ENCODE measurements around the gene VSTM4. TPM values are rescaled to one million over a fixed set of nuclear protein-coding genes. Genes with fewer than 3 reads are reported as not detected.

The VSTM4 gene
- total RNA-seq, 1 experiment from 2014 or later = 0.07 TPM

GRCh38 chr10:49076319-49076718 lies 39.0 kb downstream of the VSTM4 start:
- POLR2A ChIA-PET = no interaction called here
- ATAC-seq = no peak
- RAD21 ChIA-PET (ENCODE audit: low non-redundant PET in 1 of 2, low total read pairs in 2 of 2, uncharacterized antibody in 2 of 2, unreplicated experiment in 2 of 2) = no interaction called here
- Histone ChIP-seq H3K36me3 (ENCODE audit: control insufficient read depth in 1 of 2, insufficient read depth in 2 of 2, low read length in 2 of 2) (no peaks in the 10 kb centered on the region), H3K9me3 (ENCODE audit: control insufficient read depth in 1 of 2, insufficient read depth in 1 of 2, low read depth in 1 of 2, low read length in 2 of 2) (no peaks in the 10 kb centered on the region), H3K27ac (ENCODE audit: low read depth, low read length) (no peak overlapping the region), H3K27me3 (ENCODE audit: insufficient read depth, low read length) (peaks cover 45% of the 10 kb centered on the region), H3K9ac (ENCODE audit: low read length) (no peak overlapping the region), H3K4me2 (ENCODE audit: low read length) (no peak overlapping the region), H4K20me1 (ENCODE audit: insufficient read depth) (no peaks in the 10 kb centered on the region), H2AFZ (ENCODE audit: low read depth, low read length, poor library complexity, severe bottlenecking) (no peak overlapping the region), H3K79me2 (ENCODE audit: insufficient read depth, low read length) (no peaks in the 10 kb centered on the region), H3K9me2 (ENCODE audit: insufficient read depth) (no peaks in the 10 kb centered on the region), H3K4me3 (replicated peaks in 1 of 2; ENCODE audit: low read depth in 1 of 2, low read length in 2 of 2) (no peak overlapping the region), H3K4me1 (ENCODE audit: control insufficient read depth in 1 of 2, insufficient read depth in 2 of 2, low read length in 2 of 2) (no peaks in the 10 kb centered on the region)
- TF ChIP-seq EZH2 (IDR thresholded peaks at IDR 0.05) (no peak), JUND (IDR thresholded peaks at IDR 0.05) (no peak), MAX (IDR thresholded peaks at IDR 0.05) (no peak), FOSL1 (IDR thresholded peaks at IDR 0.05; ENCODE audit: low read depth) (no peak), TCF7L2 (IDR thresholded peaks at IDR 0.05; ENCODE audit: borderline replicate concordance, extremely low read depth, insufficient read depth, insufficient read length) (no peak)
- TF ChIP-seq, protein P1, sequence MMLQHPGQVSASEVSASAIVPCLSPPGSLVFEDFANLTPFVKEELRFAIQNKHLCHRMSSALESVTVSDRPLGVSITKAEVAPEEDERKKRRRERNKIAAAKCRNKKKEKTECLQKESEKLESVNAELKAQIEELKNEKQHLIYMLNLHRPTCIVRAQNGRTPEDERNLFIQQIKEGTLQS (IDR thresholded peaks at IDR 0.05) = no peak
- intact Hi-C loops (cut with micrococcal nuclease) = no loop called here
- DNase-seq (ENCODE audit: low read depth, low spot score) = no peak
- CTCF ChIA-PET = no interaction called here
- BruUV-seq (replicated peaks) = no TSS peak

DNA sequence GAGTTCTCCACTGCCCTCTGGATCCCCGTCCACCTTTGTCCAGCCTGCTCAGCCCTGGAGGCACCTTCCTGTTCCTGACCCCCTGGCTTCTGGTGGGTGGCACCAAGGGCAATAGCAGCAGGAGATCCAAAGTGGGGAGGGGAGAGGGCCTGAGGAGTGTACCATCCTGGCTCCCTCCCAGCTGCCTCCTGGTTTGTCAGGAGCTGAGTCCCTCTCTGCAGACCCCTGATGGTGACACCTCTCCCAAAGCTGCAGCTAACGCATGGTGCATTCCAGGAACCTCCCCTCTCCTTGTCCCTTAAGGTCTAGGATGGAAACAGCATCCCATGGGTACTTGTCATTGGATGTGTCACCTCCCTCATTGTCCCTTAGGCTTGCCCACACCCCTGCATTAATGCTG lies 39.6 kb downstream of the VSTM4 start:
- no peak overlapping the region for H3K4me3 ChIP-seq (replicated peaks in 1 of 2; ENCODE audit: low read depth in 1 of 2, low read length in 2 of 2)
- no peak overlapping the region for H3K27ac ChIP-seq (ENCODE audit: low read depth, low read length)
- H3K9me3 ChIP-seq (ENCODE audit: control insufficient read depth in 1 of 2, insufficient read depth in 1 of 2, low read depth in 1 of 2, low read length in 2 of 2) = no peaks in the 10 kb centered on the region
- peaks cover 41% of the 10 kb centered on the region for H3K27me3 ChIP-seq (ENCODE audit: insufficient read depth, low read length)
- no peaks in the 10 kb centered on the region for H4K20me1 ChIP-seq (ENCODE audit: insufficient read depth)
- intact Hi-C loops (cut with micrococcal nuclease) = no loop called here
- no peak overlapping the region for H3K4me2 ChIP-seq (ENCODE audit: low read length)
- H3K79me2 ChIP-seq (ENCODE audit: insufficient read depth, low read length) = no peaks in the 10 kb centered on the region
- no peak overlapping the region for H3K9ac ChIP-seq (ENCODE audit: low read length)
- DNase-seq (ENCODE audit: low read depth, low spot score) = no peak
- RAD21 ChIA-PET (ENCODE audit: low non-redundant PET in 1 of 2, low total read pairs in 2 of 2, uncharacterized antibody in 2 of 2, unreplicated experiment in 2 of 2) = no interaction called here
- no peak overlapping the region for H2AFZ ChIP-seq (ENCODE audit: low read depth, low read length, poor library complexity, severe bottlenecking)
- POLR2A ChIA-PET = no interaction called here
- CTCF ChIA-PET = no interaction called here
- H3K4me1 ChIP-seq (ENCODE audit: control insufficient read depth in 1 of 2, insufficient read depth in 2 of 2, low read length in 2 of 2) = no peaks in the 10 kb centered on the region
- H3K9me2 ChIP-seq (ENCODE audit: insufficient read depth) = no peaks in the 10 kb centered on the region
- H3K36me3 ChIP-seq (ENCODE audit: control insufficient read depth in 1 of 2, insufficient read depth in 2 of 2, low read length in 2 of 2) = no peaks in the 10 kb centered on the region
- ATAC-seq = no peak
- no peak for TF ChIP-seq EGR1 (IDR thresholded peaks at IDR 0.05; ENCODE audit: low read depth)
- TF ChIP-seq SIN3A (IDR thresholded peaks at IDR 0.05; ENCODE audit: low read depth) = no peak
- TF ChIP-seq ZNF274 (IDR thresholded peaks at IDR 0.05; ENCODE audit: low read depth, low read length) = no peak
- TF ChIP-seq CBX3 (IDR thresholded peaks at IDR 0.05; ENCODE audit: low read depth) = no peak
- TF ChIP-seq CEBPB (IDR thresholded peaks at IDR 0.05; ENCODE audit: low read depth) = no peak
- no peak for TF ChIP-seq FOSL1 (IDR thresholded peaks at IDR 0.05; ENCODE audit: low read depth)
- no TSS peak for BruUV-seq (replicated peaks)
